RWPE2 (cell line): ENCODE measurements around the gene HYAL1.

Experiments used
- ATAC-seq: fragments of 200-7000 bp; cut with Tn5 transposase; 3 replicates; pipeline ENCODE4 v1.9.1; 2021; ENCODE audit warnings: low read depth
- DNase-seq: peaks from one replicate; pipeline ENCODE4 v3.0.0-alpha.2; 2020; ENCODE audit warnings: low spot score
- H3K27ac ChIP-seq: fragments of 450-650 bp; 2 replicates; pipeline ENCODE4 v1.5.1; 2017; ENCODE audit warnings: mild to moderate bottlenecking; ENCODE audit not compliant: poor library complexity, severe bottlenecking
- H3K27me3 ChIP-seq: fragments of 250-450 bp; sonication (Bioruptor Pico); 2 replicates; pipeline ENCODE4 v1.5.1; 2021; ENCODE audit warnings: mild to moderate bottlenecking, moderate library complexity; ENCODE audit not compliant: insufficient read depth, poor library complexity, severe bottlenecking
- H3K36me3 ChIP-seq: fragments of 250-450 bp; sonication (Bioruptor Pico); 2 replicates; pipeline ENCODE4 v1.5.1; 2020; ENCODE audit warnings: low read depth, mild to moderate bottlenecking, moderate library complexity
- H3K4me1 ChIP-seq: fragments of 250-450 bp; sonication (Bioruptor Pico); 2 replicates; pipeline ENCODE4 v1.5.1; 2021; ENCODE audit warnings: mild to moderate bottlenecking, moderate library complexity; ENCODE audit not compliant: insufficient read depth, poor library complexity, severe bottlenecking
- H3K4me3 ChIP-seq: fragments of 250-450 bp; sonication (Bioruptor Pico); 2 replicates; pipeline ENCODE4 v1.5.1; 2021; ENCODE audit warnings: mild to moderate bottlenecking, moderate library complexity; ENCODE audit not compliant: severe bottlenecking
- H3K9me3 ChIP-seq: fragments of 250-450 bp; sonication (Bioruptor Pico); 2 replicates; pipeline ENCODE4 v1.5.1; 2021; ENCODE audit warnings: mild to moderate bottlenecking, moderate library complexity; ENCODE audit not compliant: severe bottlenecking
- CTCF ChIP-seq: fragments of 450-650 bp; IDR thresholded peaks from one replicate; pipeline ENCODE4 v1.5.1; 2017; ENCODE audit warnings: mild to moderate bottlenecking, moderate library complexity; ENCODE audit not compliant: poor library complexity, severe bottlenecking

HYAL1 gene

GRCh38 chr3:50325113-50325480, 21.7 kb upstream of the HYAL1 start:
- Histone ChIP-seq H3K4me1 (no peaks in the 10 kb centered on the region), H3K4me3 (no peak overlapping the region), H3K36me3 (peaks cover 33% of the 10 kb centered on the region), H3K27ac (no peak overlapping the region), H3K9me3 (no peaks in the 10 kb centered on the region), H3K27me3 (no peaks in the 10 kb centered on the region)
- no peak for ATAC-seq
- DNase-seq: no peak
- TF ChIP-seq CTCF: no peak

- H3K36me3 ChIP-seq: peaks cover 30% of the 10 kb centered on the region
- TF ChIP-seq CTCF: peak; percentile 86
- no peaks in the 10 kb centered on the region for H3K9me3 ChIP-seq
- no peaks in the 10 kb centered on the region for H3K4me1 ChIP-seq
- H3K27ac ChIP-seq: no peak overlapping the region
- H3K4me3 ChIP-seq: no peak overlapping the region
- ATAC-seq (peak; percentile 34), DNase-seq (no peak)
- no peaks in the 10 kb centered on the region for H3K27me3 ChIP-seq
Observed at GRCh38 chr3:50324351-50325112, 21.2 kb upstream of the HYAL1 start.

- ATAC-seq: no peak
- Histone ChIP-seq H3K4me1 (no peaks in the 10 kb centered on the region), H3K9me3 (no peaks in the 10 kb centered on the region), H3K36me3 (peaks cover 34% of the 10 kb centered on the region), H3K4me3 (no peak overlapping the region), H3K27ac (peak overlapping the region; percentile 6), H3K27me3 (no peaks in the 10 kb centered on the region)
- DNase-seq: no peak
- TF ChIP-seq CTCF: no peak
Observed at GRCh38 chr3:50323614-50324199, 20.3 kb upstream of the HYAL1 start.

- Histone ChIP-seq H3K27ac (peak overlapping the region; percentile 6), H3K4me3 (no peak overlapping the region), H3K4me1 (no peaks in the 10 kb centered on the region)
Observed at GRCh38 chr3:50323092-50323600, 19.8 kb upstream of the HYAL1 start.

More at GRCh38 chr3:50323092-50323600, 19.8 kb upstream of the HYAL1 start:
- H3K36me3 ChIP-seq: peaks cover 39% of the 10 kb centered on the region
- TF ChIP-seq CTCF: no peak
- no peak for ATAC-seq
- H3K27me3 ChIP-seq: no peaks in the 10 kb centered on the region
- DNase-seq: no peak
- no peaks in the 10 kb centered on the region for H3K9me3 ChIP-seq
